ENCODE data around the gene HEMK1.

DNA sequence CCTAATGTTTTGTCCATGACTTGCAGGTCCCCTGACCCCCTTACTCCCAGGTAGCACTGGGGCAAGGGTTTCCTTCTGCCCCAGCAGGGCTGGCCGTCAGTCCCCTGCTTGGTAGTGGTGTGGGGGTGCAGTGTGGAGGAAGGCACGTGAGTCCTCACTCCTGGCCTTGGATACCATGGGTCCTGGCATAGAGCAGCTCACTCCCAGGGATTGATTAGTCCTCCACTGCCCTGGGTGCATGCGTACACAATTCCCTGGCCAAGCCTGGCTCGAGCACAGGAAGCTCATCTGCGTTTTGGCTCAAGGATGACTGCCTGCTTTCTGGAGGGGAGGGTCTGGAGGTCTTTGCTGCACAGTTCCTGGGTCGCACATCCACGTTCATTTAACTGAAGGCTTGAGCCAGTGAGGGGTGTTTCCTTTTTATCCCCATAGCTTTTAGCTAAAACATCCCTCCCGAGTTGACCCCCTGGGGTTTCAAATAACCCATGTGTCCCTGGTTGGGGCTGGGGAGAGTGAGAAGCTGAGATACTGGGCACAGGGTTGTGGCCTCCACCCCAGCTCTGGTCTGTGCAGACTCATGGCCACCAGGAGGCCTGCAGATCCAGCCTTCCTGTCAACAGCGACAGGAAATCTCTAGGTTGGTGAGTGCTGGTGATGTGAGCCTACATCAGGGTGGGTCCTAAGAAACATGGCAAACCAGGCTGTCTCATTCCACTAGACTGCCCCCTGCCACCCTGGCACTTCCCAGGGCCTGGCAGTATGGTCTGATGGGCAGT, 11.5 kb downstream of the HEMK1 start:
- TF ChIP-seq, protein P1, sequence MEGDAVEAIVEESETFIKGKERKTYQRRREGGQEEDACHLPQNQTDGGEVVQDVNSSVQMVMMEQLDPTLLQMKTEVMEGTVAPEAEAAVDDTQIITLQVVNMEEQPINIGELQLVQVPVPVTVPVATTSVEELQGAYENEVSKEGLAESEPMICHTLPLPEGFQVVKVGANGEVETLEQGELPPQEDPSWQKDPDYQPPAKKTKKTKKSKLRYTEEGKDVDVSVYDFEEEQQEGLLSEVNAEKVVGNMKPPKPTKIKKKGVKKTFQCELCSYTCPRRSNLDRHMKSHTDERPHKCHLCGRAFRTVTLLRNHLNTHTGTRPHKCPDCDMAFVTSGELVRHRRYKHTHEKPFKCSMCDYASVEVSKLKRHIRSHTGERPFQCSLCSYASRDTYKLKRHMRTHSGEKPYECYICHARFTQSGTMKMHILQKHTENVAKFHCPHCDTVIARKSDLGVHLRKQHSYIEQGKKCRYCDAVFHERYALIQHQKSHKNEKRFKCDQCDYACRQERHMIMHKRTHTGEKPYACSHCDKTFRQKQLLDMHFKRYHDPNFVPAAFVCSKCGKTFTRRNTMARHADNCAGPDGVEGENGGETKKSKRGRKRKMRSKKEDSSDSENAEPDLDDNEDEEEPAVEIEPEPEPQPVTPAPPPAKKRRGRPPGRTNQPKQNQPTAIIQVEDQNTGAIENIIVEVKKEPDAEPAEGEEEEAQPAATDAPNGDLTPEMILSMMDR (IDR thresholded peaks at IDR 0.05) = no peak
- TF ChIP-seq POLR2A (IDR thresholded peaks at IDR 0.05) = no peak

Measured in esophagus squamous epithelium (tissue), 4 donors.